Islet precursor cell (in vitro differentiated cells): ENCODE results near the gene PYGB.

Source experiments
- DNase-seq: peaks from one replicate; pipeline ENCODE4 v3.0.0-alpha.2; 2018

The PYGB gene

GRCh38 chr20:25247956-25248785 is at the start of gene PYGB:
PYGB (plus strand) TSS chr20:25248085; CDS start chr20:25248179, 94 bp downstream.
- DNase-seq = peak; percentile 89

- peak; percentile 36 for DNase-seq
Observed at GRCh38 chr20:25198663-25199383, 49.1 kb upstream of the PYGB start.

- no peak for DNase-seq
Observed at GRCh38 chr20:25199473-25200260, 48.2 kb upstream of the PYGB start.

- no peak for DNase-seq
Observed at GRCh38 chr20:25203089-25203488, 44.8 kb upstream of the PYGB start.

- no peak for DNase-seq
Observed at GRCh38 chr20:25203871-25204320, 44.0 kb upstream of the PYGB start.

- DNase-seq = peak; percentile 41
Observed at GRCh38 chr20:25204550-25205276, 43.2 kb upstream of the PYGB start.

- peak; percentile 42 for DNase-seq
Observed at GRCh38 chr20:25205277-25206062, 42.4 kb upstream of the PYGB start.

GRCh38 chr20:25206063-25206403 is 41.9 kb upstream of the PYGB start:
- peak; percentile 42 for DNase-seq

GRCh38 chr20:25206548-25206947 is 41.3 kb upstream of the PYGB start:
- peak; percentile 9 for DNase-seq

GRCh38 chr20:25207149-25207959 is 40.5 kb upstream of the PYGB start:
- peak; percentile 35 for DNase-seq

GRCh38 chr20:25207960-25208534 is 39.8 kb upstream of the PYGB start:
- no peak for DNase-seq

- DNase-seq = no peak
Observed at GRCh38 chr20:25209400-25209799, 38.5 kb upstream of the PYGB start.

GRCh38 chr20:25209911-25210310 is 38.0 kb upstream of the PYGB start:
- peak; percentile 11 for DNase-seq

GRCh38 chr20:25211273-25211672 is 36.6 kb upstream of the PYGB start:
- DNase-seq = no peak

GRCh38 chr20:25212242-25212641 is 35.6 kb upstream of the PYGB start:
- DNase-seq = peak; percentile 38

- DNase-seq = peak; percentile 12
Observed at GRCh38 chr20:25213566-25214425, 34.1 kb upstream of the PYGB start.

GRCh38 chr20:25214426-25214790 is 33.5 kb upstream of the PYGB start:
- DNase-seq = no peak

GRCh38 chr20:25214819-25215218 is 33.1 kb upstream of the PYGB start:
- no peak for DNase-seq

- no peak for DNase-seq
Observed at GRCh38 chr20:25215521-25215920, 32.4 kb upstream of the PYGB start.
